ENCODE results near the gene IHH.

DNA sequence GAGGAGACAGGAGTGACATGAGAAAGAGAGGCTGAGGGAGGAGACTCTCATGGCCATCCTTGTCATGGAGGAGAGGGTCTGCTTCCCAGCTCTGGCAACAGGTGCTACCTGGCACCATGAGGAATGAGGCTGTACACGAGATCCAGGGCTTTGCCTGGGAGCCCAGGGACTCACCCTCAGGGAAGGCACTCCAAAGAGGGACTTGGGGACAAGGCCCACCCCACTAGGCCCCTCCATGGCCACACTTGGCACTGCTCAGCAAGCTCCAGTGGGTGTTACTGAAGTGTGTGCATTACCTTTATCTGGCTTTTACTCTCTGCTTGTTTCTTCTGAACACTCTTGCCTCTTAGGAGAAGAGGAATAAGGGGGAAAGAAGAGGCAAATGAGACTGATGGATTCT is 22.1 kb downstream of the IHH start:
- TF ChIP-seq POLR2A (IDR thresholded peaks at IDR 0.05) = no peak
- TF ChIP-seq, protein P1, sequence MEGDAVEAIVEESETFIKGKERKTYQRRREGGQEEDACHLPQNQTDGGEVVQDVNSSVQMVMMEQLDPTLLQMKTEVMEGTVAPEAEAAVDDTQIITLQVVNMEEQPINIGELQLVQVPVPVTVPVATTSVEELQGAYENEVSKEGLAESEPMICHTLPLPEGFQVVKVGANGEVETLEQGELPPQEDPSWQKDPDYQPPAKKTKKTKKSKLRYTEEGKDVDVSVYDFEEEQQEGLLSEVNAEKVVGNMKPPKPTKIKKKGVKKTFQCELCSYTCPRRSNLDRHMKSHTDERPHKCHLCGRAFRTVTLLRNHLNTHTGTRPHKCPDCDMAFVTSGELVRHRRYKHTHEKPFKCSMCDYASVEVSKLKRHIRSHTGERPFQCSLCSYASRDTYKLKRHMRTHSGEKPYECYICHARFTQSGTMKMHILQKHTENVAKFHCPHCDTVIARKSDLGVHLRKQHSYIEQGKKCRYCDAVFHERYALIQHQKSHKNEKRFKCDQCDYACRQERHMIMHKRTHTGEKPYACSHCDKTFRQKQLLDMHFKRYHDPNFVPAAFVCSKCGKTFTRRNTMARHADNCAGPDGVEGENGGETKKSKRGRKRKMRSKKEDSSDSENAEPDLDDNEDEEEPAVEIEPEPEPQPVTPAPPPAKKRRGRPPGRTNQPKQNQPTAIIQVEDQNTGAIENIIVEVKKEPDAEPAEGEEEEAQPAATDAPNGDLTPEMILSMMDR (IDR thresholded peaks at IDR 0.05) = no peak
- no peak for TF ChIP-seq POLR2AphosphoS5 (IDR thresholded peaks at IDR 0.05)
- TF ChIP-seq EP300 (IDR thresholded peaks at IDR 0.05) = no peak

Data from stomach (tissue), 4 donors.